ENCODE results near the gene CIAPIN1. TPM values are rescaled to one million over a fixed set of nuclear protein-coding genes. Genes with fewer than 3 reads are reported as not detected.
A peak's percentile ranks its signal among the peaks of the same experiment; 100 is the strongest.

Gene CIAPIN1
- total RNA-seq (45.8 TPM), polyA plus RNA-seq (ENCODE audit: insufficient read depth in 1 of 8, insufficient read length in 8 of 8, low replicate concordance in 1 of 8) (10 to 100 TPM; 56.9 to 65.8 (median 60.8) TPM)
- long read RNA-seq, donor 1, partial matches to known transcripts, result 0 of 10 reads
- long read RNA-seq, donor 1, other reads (novel, unspliced or antisense), result 0 of 10 reads
- long read RNA-seq, donor 2, partial matches to known transcripts, result 0 of 2 reads
- long read RNA-seq, donor 2, other reads (novel, unspliced or antisense), result 0 of 2 reads
- long read RNA-seq, donor 3, transcript CIAPIN1-201 (9 exons, 2,182 nt), result major isoform, 14 of 61 reads
- long read RNA-seq, donor 3, partial matches to known transcripts, result 7 of 61 reads
- long read RNA-seq, donor 3, other reads (novel, unspliced or antisense), result 34 of 61 reads
- long read RNA-seq, donor 4, transcript CIAPIN1-201 (9 exons, 2,182 nt), result major isoform, 6 of 9 reads
- long read RNA-seq, donor 4, partial matches to known transcripts, result 0 of 9 reads
- long read RNA-seq, donor 4, other reads (novel, unspliced or antisense), result 0 of 9 reads
- long read RNA-seq, donor 5, transcript CIAPIN1-201 (9 exons, 2,182 nt), result major isoform, 36 of 143 reads
- long read RNA-seq, donor 5, partial matches to known transcripts, result 40 of 143 reads
- long read RNA-seq, donor 5, other reads (novel, unspliced or antisense), result 61 of 143 reads
- long read RNA-seq, donor 6, transcript CIAPIN1-201 (9 exons, 2,182 nt), result major isoform, 20 of 26 reads
- long read RNA-seq, donor 6, partial matches to known transcripts, result 0 of 26 reads
- long read RNA-seq, donor 6, other reads (novel, unspliced or antisense), result 0 of 26 reads
- long read RNA-seq, donor 7, transcript CIAPIN1-201 (9 exons, 2,182 nt), result major isoform, 18 of 86 reads
- long read RNA-seq, donor 7, partial matches to known transcripts, result 35 of 86 reads
- long read RNA-seq, donor 7, other reads (novel, unspliced or antisense), result 31 of 86 reads
- long read RNA-seq, donor 8, transcript CIAPIN1-201 (9 exons, 2,182 nt), result major isoform, 12 of 89 reads
- long read RNA-seq, donor 8, partial matches to known transcripts, result 76 of 89 reads
- long read RNA-seq, donor 8, other reads (novel, unspliced or antisense), result 0 of 89 reads
- long read RNA-seq, donor 9, transcript CIAPIN1-201 (9 exons, 2,182 nt), result major isoform, 9 of 11 reads
- long read RNA-seq, donor 9, partial matches to known transcripts, result 0 of 11 reads
- long read RNA-seq, donor 9, other reads (novel, unspliced or antisense), result 0 of 11 reads
- long read RNA-seq, donor 10, transcript CIAPIN1-201 (9 exons, 2,182 nt), result major isoform, 20 of 36 reads
- long read RNA-seq, donor 10, partial matches to known transcripts, result 7 of 36 reads
- long read RNA-seq, donor 10, other reads (novel, unspliced or antisense), result 0 of 36 reads
- long read RNA-seq, donor 11, transcript CIAPIN1-201 (9 exons, 2,182 nt), result major isoform, 13 of 17 reads
- long read RNA-seq, donor 11, partial matches to known transcripts, result 0 of 17 reads
- long read RNA-seq, donor 11, other reads (novel, unspliced or antisense), result 0 of 17 reads

DNA sequence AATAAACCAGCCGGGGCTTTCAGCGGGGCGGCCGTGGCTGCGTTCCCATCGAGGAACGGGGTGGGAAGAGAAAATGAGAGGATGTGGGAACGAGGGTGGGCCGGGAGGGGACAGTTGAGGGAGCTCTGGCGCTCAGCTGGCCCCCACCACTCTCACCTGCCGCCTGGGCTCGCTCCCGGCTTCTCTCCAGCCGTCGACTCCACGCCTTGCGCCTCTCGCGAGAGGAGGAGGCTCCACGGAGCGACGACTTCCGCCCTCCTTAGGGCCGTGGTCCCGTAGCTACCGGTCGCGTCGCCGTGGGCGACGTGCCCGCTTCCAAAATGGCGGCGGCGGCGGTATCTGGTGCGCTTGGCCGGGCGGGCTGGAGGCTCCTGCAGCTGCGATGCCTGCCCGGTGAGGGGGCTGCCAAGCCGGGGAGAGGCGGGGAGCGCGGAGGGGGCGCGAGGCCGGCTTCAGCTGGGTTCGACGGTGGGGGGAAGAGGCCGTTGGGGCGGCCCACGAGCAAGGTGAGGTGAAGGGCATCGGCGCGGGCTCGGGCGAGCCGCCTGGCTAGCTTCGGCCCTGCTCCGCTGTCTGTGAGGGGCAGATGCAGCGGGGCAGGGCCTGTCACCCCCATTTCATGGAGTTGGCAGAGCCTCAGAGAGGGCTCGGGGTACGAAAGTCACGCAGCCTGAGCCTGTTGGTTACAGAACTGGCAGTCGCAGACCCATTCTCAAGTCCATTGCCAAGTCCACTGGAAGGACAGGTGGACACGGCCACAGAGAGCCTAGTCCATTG lies at the start of gene CIAPIN1, which contains the start of gene COQ9:
Gene CIAPIN1, minus strand, starts transcription at position 200 of the 777 bp plus-strand sequence. CDS start 6,457 bp downstream, outside the sequence.
Gene COQ9, plus strand, starts transcription at position 294 of the 777 bp plus-strand sequence. Its CDS starts 27 bp downstream, at position 321.
- Histone ChIP-seq H3K4me1 (ENCODE audit: control insufficient read depth, insufficient read depth, low read length) (peaks cover 10% of the 10 kb centered on the region), H3K4me3 (ENCODE audit: low read length) (peak within 1 kb of the TSS; percentile 99), H3K27me3 (ENCODE audit: control insufficient read depth, insufficient read depth, low read length) (no peaks in the 10 kb centered on the region), H3K9me3 (replicated peaks; ENCODE audit: control insufficient read depth, low read depth, low read length) (no peaks in the 10 kb centered on the region), H3K36me3 (ENCODE audit: control insufficient read depth, insufficient read depth, low read length) (peaks cover 14% of the 10 kb centered on the region), H3K27ac (ENCODE audit: low read length) (peak within 1 kb of the TSS; percentile 93)
- DNase-seq, result peak; percentile 98
- WGBS (ENCODE audit: insufficient coverage), result under 1% methylated on average over 51 of the region's 68 CpGs

DNA sequence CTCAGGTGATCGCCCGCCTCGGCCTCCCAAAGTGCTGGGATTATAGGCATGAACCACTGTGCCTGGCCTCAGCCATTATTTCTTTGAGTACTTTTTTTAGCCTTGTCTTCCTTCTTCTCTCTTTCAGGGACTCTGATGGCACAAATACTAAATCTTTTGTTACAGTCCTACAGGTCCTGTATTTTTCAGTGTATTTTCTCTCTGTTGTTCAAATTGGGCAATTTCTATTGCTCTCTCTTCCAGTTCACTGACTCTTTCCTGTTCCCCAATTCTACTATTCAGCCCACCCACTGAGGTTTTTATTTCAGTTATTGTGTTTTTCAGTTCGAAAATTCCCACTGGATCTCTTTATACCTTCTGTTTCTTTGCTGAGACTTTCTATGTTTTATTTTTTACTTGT lies 46.6 kb upstream of the CIAPIN1 start:
- Histone ChIP-seq H3K9me3 (replicated peaks; ENCODE audit: control insufficient read depth, low read depth, low read length) (no peaks in the 10 kb centered on the region), H3K27ac (ENCODE audit: low read length) (no peak overlapping the region), H3K4me1 (ENCODE audit: control insufficient read depth, insufficient read depth, low read length) (no peaks in the 10 kb centered on the region), H3K4me3 (ENCODE audit: low read length) (no peak overlapping the region), H3K27me3 (ENCODE audit: control insufficient read depth, insufficient read depth, low read length) (peaks cover 3% of the 10 kb centered on the region), H3K36me3 (ENCODE audit: control insufficient read depth, insufficient read depth, low read length) (no peaks in the 10 kb centered on the region)
- WGBS (ENCODE audit: insufficient coverage), result 89% methylated on average over 3 of the region's 4 CpGs
- DNase-seq, result no peak

DNA sequence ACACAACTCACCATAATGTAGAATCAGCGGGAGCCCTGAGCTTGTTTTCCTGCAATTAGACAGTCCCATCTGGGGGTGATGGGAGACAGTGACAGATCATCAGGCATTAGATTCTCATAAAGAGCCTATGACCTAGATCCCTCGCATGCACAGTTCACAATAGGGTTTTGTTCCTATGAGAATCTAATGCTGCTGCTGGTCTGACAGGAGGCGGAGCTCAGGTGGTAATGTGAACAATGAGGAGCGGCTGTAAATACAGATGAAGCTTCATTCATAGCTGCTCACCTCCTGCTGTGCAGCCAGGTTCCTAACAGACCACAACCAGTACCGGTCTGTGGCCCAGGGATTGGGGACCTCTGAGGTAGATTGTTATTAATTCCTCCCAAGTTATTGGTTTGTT lies 42.0 kb upstream of the CIAPIN1 start:
- Histone ChIP-seq H3K4me1 (ENCODE audit: control insufficient read depth, insufficient read depth, low read length) (peaks cover 20% of the 10 kb centered on the region), H3K9me3 (replicated peaks; ENCODE audit: control insufficient read depth, low read depth, low read length) (no peaks in the 10 kb centered on the region), H3K27me3 (ENCODE audit: control insufficient read depth, insufficient read depth, low read length) (peaks cover 6% of the 10 kb centered on the region), H3K36me3 (ENCODE audit: control insufficient read depth, insufficient read depth, low read length) (no peaks in the 10 kb centered on the region), H3K27ac (ENCODE audit: low read length) (no peak overlapping the region), H3K4me3 (ENCODE audit: low read length) (no peak overlapping the region)
- WGBS (ENCODE audit: insufficient coverage), result 90% methylated on average over 2 of the region's 5 CpGs
- no peak for DNase-seq

DNA sequence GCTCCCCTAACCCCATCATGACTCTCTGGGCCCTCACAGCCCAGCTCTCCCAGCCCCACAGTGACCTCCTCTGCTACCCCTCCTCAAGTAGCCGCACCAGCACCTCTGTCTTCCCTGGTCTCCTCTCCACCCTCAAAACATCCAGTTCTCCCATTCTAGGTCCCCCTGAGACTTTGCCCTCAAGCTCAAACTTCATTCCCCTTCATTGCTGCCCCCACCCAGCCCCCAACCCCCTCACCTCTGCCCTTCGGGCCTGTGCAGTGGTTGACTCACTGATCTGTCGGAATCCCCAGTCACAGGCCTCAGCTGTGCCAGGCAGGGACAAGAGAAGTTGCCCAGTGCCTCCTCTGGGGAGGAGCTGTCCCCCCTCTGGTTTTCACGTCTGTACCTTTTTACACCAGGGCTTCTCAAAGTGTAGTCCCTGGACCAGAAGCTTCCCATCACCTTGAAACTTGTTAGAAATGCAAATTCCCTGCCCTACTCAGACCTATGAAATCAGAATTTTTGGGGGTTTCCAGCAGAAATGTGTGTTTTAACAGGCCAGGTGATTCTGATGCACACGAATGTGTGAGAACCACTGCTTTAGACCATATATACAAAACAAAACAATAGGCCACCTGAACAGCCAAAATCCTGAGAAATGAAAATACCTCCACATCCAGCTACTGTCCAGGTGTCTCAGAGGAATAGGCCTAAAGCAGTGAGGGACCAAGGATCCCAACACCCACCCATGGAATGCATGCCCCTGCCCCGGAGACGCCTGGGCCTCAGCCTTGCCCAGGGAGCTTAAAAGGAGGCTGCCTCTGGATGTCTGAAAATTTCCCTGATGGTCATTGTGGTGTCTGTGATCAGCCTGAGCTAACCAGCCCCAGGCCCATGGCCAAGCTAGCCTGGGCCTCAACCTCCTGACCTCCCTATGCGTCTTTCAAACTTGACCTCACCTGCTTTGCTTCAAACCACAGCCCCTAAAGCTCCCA lies 40.0 kb upstream of the CIAPIN1 start:
- 78% methylated on average over 7 of the region's 8 CpGs for WGBS (ENCODE audit: insufficient coverage)
- no peak for DNase-seq
- peaks cover 6% of the 10 kb centered on the region for H3K27me3 ChIP-seq (ENCODE audit: control insufficient read depth, insufficient read depth, low read length)
- no peaks in the 10 kb centered on the region for H3K9me3 ChIP-seq (replicated peaks; ENCODE audit: control insufficient read depth, low read depth, low read length)
- H3K36me3 ChIP-seq (ENCODE audit: control insufficient read depth, insufficient read depth, low read length), result no peaks in the 10 kb centered on the region
- H3K4me3 ChIP-seq (ENCODE audit: low read length), result peak overlapping the region; percentile 32
- peaks cover 20% of the 10 kb centered on the region for H3K4me1 ChIP-seq (ENCODE audit: control insufficient read depth, insufficient read depth, low read length)
- no peak overlapping the region for H3K27ac ChIP-seq (ENCODE audit: low read length)

DNA sequence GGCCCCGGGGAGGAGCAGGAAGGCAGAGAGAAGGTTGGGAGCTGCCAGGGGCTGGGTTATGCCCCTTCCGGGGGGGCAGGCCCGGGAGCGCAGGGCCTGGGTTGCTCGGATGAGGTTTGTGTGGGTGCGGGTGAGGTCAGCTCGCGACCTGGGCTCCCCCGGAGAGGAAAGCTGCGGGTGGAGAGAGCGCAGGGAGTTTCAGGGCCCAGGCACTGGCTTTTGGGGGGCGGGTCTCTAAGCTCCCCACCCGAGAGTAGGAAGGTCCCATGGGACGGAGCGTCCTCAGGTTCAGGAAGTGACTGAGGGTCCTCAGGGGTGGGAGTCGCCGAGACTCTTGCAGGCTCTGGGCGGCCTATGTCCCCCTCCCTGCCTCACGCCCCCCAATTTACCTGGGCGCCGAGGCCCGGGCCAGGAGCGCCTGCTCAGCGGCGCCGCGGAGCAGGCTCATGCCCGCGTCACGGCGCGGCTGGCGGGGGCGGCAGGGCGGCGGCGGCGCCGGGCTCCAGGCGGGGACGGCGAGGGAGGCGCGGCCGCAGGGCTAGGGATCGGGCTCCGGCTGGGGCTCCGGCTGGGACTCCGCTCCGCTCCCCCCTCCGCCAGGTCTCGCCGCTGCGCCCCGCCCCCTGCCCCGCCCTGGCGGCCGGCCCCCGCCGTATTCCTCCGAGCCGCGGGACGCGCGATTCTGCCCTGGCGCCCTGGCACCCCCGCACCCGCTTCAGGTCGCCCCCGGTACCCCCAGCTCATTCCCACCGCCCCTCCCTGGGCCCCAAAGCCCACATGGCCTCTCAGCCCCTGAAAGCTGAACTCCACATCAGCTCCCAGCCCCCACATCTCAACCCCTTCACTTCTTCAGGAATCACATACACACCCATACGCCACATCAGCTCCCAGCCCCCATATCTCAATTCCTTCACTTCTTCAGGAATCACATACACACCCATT lies 39.0 kb upstream of the CIAPIN1 start, which contains the start of gene DOK4:
Gene DOK4, minus strand, starts transcription at position 578 of the 942 bp plus-strand sequence. CDS start 6,986 bp downstream, outside the sequence.
- Histone ChIP-seq H3K27ac (ENCODE audit: low read length) (no peak within 1 kb of the TSS), H3K9me3 (replicated peaks; ENCODE audit: control insufficient read depth, low read depth, low read length) (no peaks in the 10 kb centered on the region), H3K4me3 (ENCODE audit: low read length) (peak within 1 kb of the TSS; percentile 64), H3K27me3 (ENCODE audit: control insufficient read depth, insufficient read depth, low read length) (peaks cover 6% of the 10 kb centered on the region), H3K4me1 (ENCODE audit: control insufficient read depth, insufficient read depth, low read length) (peaks cover 20% of the 10 kb centered on the region), H3K36me3 (ENCODE audit: control insufficient read depth, insufficient read depth, low read length) (no peaks in the 10 kb centered on the region)
- peak; percentile 84 for DNase-seq
- WGBS (ENCODE audit: insufficient coverage), result under 1% methylated on average over 70 of the region's 73 CpGs

DNA sequence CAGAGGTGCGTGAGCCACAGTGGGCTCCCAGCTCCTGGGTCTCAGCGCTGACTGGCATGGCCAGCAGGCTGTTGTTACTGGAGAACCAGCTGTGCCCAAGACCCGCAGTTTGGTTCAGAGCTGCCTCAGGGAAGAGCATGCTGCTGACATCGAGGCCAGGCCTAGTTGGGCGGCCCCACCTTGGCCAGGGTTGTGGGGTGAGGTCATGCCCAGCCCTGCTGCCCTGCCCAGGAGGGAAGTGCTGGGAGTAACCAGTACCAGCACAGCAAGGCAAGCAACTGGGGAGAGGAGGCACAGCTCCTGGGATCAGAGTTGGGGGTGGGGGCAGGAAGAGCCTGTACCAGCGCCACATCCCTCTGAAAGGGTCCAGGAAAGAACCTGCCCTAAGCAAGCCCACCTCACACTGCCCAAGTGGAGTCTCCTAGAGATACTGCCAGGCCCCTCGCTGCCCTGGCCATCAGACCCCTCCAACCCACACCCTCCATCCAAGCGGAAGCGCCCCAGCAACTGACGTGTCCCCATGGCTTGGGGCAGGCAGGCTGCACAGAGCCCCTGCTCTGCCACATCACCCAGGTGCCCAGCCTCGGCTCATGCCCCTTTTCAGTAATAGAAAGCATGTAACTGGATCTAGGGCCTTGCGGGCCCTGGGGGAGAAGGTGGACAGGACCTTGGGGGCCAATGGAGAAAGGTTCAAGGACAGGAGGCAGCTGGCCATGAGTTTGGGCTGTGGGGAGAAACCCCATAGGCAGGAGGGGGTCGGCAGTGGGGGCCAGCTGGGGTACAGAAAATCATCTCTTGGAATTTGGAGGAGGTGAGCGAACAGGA lies 38.1 kb upstream of the CIAPIN1 start:
- peak overlapping the region; percentile 64 for H3K4me3 ChIP-seq (ENCODE audit: low read length)
- WGBS (ENCODE audit: insufficient coverage), result 55% methylated on average over 11 of the region's 14 CpGs
- DNase-seq, result no peak
- no peak overlapping the region for H3K27ac ChIP-seq (ENCODE audit: low read length)
- peaks cover 6% of the 10 kb centered on the region for H3K27me3 ChIP-seq (ENCODE audit: control insufficient read depth, insufficient read depth, low read length)
- no peaks in the 10 kb centered on the region for H3K36me3 ChIP-seq (ENCODE audit: control insufficient read depth, insufficient read depth, low read length)
- peaks cover 25% of the 10 kb centered on the region for H3K4me1 ChIP-seq (ENCODE audit: control insufficient read depth, insufficient read depth, low read length)
- no peaks in the 10 kb centered on the region for H3K9me3 ChIP-seq (replicated peaks; ENCODE audit: control insufficient read depth, low read depth, low read length)

DNA sequence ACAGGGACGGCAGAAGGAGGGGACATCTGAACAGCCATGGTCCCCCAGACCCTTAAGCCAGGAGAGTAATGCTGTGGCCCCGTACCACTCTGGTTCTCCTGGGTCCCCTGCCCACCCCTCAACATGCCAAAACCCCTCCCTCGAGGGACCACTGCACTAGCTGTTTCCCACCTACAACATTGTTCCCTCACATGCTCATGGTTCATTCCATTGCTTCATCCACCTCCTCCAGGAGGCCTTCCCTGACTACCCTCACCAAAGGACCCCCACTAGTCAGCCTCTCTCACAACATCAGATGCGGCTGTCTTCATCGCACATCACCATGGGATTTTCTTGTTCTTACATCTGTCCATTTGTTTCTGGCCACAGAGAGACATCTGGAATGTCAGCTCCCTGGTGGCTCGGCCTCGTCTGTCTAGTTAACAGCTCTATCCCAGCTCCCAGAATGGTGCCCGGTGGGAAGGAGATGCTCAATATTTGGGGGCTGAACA lies 37.4 kb upstream of the CIAPIN1 start:
- 73% methylated on average over 5 of the region's 8 CpGs for WGBS (ENCODE audit: insufficient coverage)
- no peaks in the 10 kb centered on the region for H3K36me3 ChIP-seq (ENCODE audit: control insufficient read depth, insufficient read depth, low read length)
- no peaks in the 10 kb centered on the region for H3K9me3 ChIP-seq (replicated peaks; ENCODE audit: control insufficient read depth, low read depth, low read length)
- H3K27me3 ChIP-seq (ENCODE audit: control insufficient read depth, insufficient read depth, low read length), result peaks cover 9% of the 10 kb centered on the region
- no peak overlapping the region for H3K4me3 ChIP-seq (ENCODE audit: low read length)
- H3K27ac ChIP-seq (ENCODE audit: low read length), result no peak overlapping the region
- peaks cover 32% of the 10 kb centered on the region for H3K4me1 ChIP-seq (ENCODE audit: control insufficient read depth, insufficient read depth, low read length)
- DNase-seq, result no peak

Measured in muscle of leg (tissue), 16 donors.